ENCODE results near the gene USH2A. TPM values are rescaled to one million over a fixed set of nuclear protein-coding genes. Genes with fewer than 3 reads are reported as not detected.

The USH2A gene
- total and polyA plus RNA-seq, 4 experiments from 2014 or later: not detected

DNA sequence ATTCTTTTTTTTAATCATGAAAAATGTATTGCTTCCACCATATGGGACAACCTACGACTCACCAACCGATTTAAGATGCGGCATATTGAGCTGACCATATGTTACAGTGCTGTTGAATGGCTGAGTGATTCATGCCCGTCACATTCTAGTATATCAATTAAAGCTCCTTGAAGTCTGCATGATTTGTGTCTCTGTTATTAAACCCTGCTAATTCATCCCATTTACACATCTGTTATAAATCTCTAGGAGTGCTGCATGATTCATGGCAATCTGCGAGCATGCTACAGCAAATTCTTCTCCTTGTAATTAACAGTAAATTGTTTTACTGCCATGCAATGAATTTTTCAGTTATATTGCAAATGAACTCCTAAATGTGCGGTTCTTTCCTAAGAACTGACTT is 239.8 kb downstream of the USH2A start:
- DNase-seq: no peak
- Mint-ChIP-seq H3K9me3 (peaks cover 0 to 15% (median 5%) of the 10 kb centered on the region in 8 donors), H3K27me3 (no peaks in the 10 kb centered on the region), H3K4me1 (no peaks in the 10 kb centered on the region), H3K36me3 (no peaks in the 10 kb centered on the region), H3K4me3 (no peak overlapping the region), H3K27ac (no peak overlapping the region)
- ChIA-PET POLR2A (ENCODE audit: partially characterized antibody) (no interaction called here), CTCF (ENCODE audit: partially characterized antibody) (no interaction called here)
- H3K36me3 ChIP-seq (ENCODE audit: insufficient read depth, low read length): no peaks in the 10 kb centered on the region
- intact Hi-C loops (cut with micrococcal nuclease): no loop called here
- H3K4me1 ChIP-seq (ENCODE audit: insufficient read depth, low read length): no peaks in the 10 kb centered on the region
- peaks cover 0 to 2% of the 10 kb centered on the region in 2 donors for H3K9me3 ChIP-seq (ENCODE audit: control insufficient read depth in 1 of 2, low read length in 2 of 2)
- H3K4me3 ChIP-seq (ENCODE audit: low read length in 2 of 2): no peak overlapping the region
- H3K27me3 ChIP-seq (ENCODE audit: insufficient read depth, low read length): no peaks in the 10 kb centered on the region
- no peak overlapping the region for H3K27ac ChIP-seq (ENCODE audit: low read depth, low read length)

GRCh38 chr1:216183007-216183406 is 240.2 kb downstream of the USH2A start:
- no peaks in the 10 kb centered on the region for H3K4me1 Mint-ChIP-seq
- Histone ChIP-seq H3K27me3 (ENCODE audit: insufficient read depth, low read length) (no peaks in the 10 kb centered on the region), H3K4me1 (ENCODE audit: insufficient read depth, low read length) (no peaks in the 10 kb centered on the region), H3K36me3 (ENCODE audit: insufficient read depth, low read length) (no peaks in the 10 kb centered on the region), H3K9me3 (ENCODE audit: control insufficient read depth in 1 of 2, low read length in 2 of 2) (peaks cover 0 to 2% of the 10 kb centered on the region in 2 donors), H3K4me3 (ENCODE audit: low read length in 2 of 2) (no peak overlapping the region), H3K27ac (ENCODE audit: low read depth, low read length) (no peak overlapping the region)
- no peaks in the 10 kb centered on the region for H3K36me3 Mint-ChIP-seq
- H3K27me3 Mint-ChIP-seq: no peaks in the 10 kb centered on the region
- DNase-seq: no peak
- H3K4me3 Mint-ChIP-seq: no peak overlapping the region
- ChIA-PET POLR2A (ENCODE audit: partially characterized antibody) (no interaction called here), CTCF (ENCODE audit: partially characterized antibody) (no interaction called here)
- intact Hi-C loops (cut with micrococcal nuclease): no loop called here
- peaks cover 0 to 15% (median 5%) of the 10 kb centered on the region in 8 donors for H3K9me3 Mint-ChIP-seq
- H3K27ac Mint-ChIP-seq: no peak overlapping the region

DNA sequence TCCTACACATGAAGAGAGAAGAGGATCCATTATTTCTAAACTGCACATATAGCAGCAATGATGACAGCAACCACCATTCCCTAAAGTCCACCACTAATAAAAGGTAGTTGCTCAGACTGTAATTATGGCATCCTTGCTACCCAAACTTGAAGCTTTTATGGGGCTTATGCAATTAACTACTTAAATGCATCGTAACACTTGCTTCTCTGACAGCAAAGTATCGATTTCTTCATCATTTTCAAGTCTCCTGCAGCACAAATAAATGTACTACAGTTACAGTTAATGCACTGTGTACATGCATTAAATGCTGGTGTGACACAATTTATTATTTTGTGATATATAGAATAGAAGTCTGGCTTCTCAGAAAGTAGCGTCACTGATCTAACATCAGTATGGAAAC is 241.7 kb downstream of the USH2A start:
- Histone ChIP-seq H3K4me1 (ENCODE audit: insufficient read depth, low read length) (no peaks in the 10 kb centered on the region), H3K27ac (ENCODE audit: low read depth, low read length) (no peak overlapping the region), H3K4me3 (ENCODE audit: low read length in 2 of 2) (no peak overlapping the region), H3K27me3 (ENCODE audit: insufficient read depth, low read length) (no peaks in the 10 kb centered on the region), H3K36me3 (ENCODE audit: insufficient read depth, low read length) (no peaks in the 10 kb centered on the region), H3K9me3 (ENCODE audit: control insufficient read depth in 1 of 2, low read length in 2 of 2) (peaks cover 0 to 2% of the 10 kb centered on the region in 2 donors)
- no peak for DNase-seq
- Mint-ChIP-seq H3K27me3 (no peaks in the 10 kb centered on the region), H3K27ac (no peak overlapping the region), H3K4me1 (no peaks in the 10 kb centered on the region), H3K4me3 (no peak overlapping the region), H3K36me3 (no peaks in the 10 kb centered on the region), H3K9me3 (peaks cover 0 to 14% (median 3%) of the 10 kb centered on the region in 8 donors)
- CTCF ChIA-PET (ENCODE audit: partially characterized antibody): no interaction called here
- intact Hi-C loops (cut with micrococcal nuclease): no loop called here
- POLR2A ChIA-PET (ENCODE audit: partially characterized antibody): no interaction called here

- DNase-seq: no peak
- Mint-ChIP-seq H3K27ac (no peak overlapping the region), H3K27me3 (no peaks in the 10 kb centered on the region), H3K36me3 (no peaks in the 10 kb centered on the region), H3K9me3 (peaks cover 2 to 12% (median 4%) of the 10 kb centered on the region in 8 donors), H3K4me1 (no peaks in the 10 kb centered on the region), H3K4me3 (no peak overlapping the region)
- no peak overlapping the region for H3K4me3 ChIP-seq (ENCODE audit: low read length in 2 of 2)
- H3K36me3 ChIP-seq (ENCODE audit: insufficient read depth, low read length): no peaks in the 10 kb centered on the region
- no peaks in the 10 kb centered on the region for H3K4me1 ChIP-seq (ENCODE audit: insufficient read depth, low read length)
- intact Hi-C loops (cut with micrococcal nuclease): no loop called here
- H3K9me3 ChIP-seq (ENCODE audit: control insufficient read depth in 1 of 2, low read length in 2 of 2): peaks cover 0 to 2% of the 10 kb centered on the region in 2 donors
- no peaks in the 10 kb centered on the region for H3K27me3 ChIP-seq (ENCODE audit: insufficient read depth, low read length)
- no peak overlapping the region for H3K27ac ChIP-seq (ENCODE audit: low read depth, low read length)
- CTCF ChIA-PET (ENCODE audit: partially characterized antibody): no interaction called here
- POLR2A ChIA-PET (ENCODE audit: partially characterized antibody): no interaction called here
These were observed 245.0 kb downstream of the USH2A start for GRCh38 chr1:216178281-216178680.

GRCh38 chr1:216176970-216177369 is 246.3 kb downstream of the USH2A start:
- H3K27me3 Mint-ChIP-seq: no peaks in the 10 kb centered on the region
- peaks cover 2 to 10% (median 4%) of the 10 kb centered on the region in 8 donors for H3K9me3 Mint-ChIP-seq
- Histone ChIP-seq H3K4me1 (ENCODE audit: insufficient read depth, low read length) (no peaks in the 10 kb centered on the region), H3K36me3 (ENCODE audit: insufficient read depth, low read length) (no peaks in the 10 kb centered on the region), H3K9me3 (ENCODE audit: control insufficient read depth in 1 of 2, low read length in 2 of 2) (no peaks in the 10 kb centered on the region), H3K27ac (ENCODE audit: low read depth, low read length) (no peak overlapping the region), H3K27me3 (ENCODE audit: insufficient read depth, low read length) (no peaks in the 10 kb centered on the region), H3K4me3 (ENCODE audit: low read length in 2 of 2) (no peak overlapping the region)
- no peak overlapping the region for H3K27ac Mint-ChIP-seq
- DNase-seq: no peak
- POLR2A ChIA-PET (ENCODE audit: partially characterized antibody): no interaction called here
- intact Hi-C loops (cut with micrococcal nuclease): no loop called here
- no peaks in the 10 kb centered on the region for H3K4me1 Mint-ChIP-seq
- H3K36me3 Mint-ChIP-seq: no peaks in the 10 kb centered on the region
- CTCF ChIA-PET (ENCODE audit: partially characterized antibody): no interaction called here
- no peak overlapping the region for H3K4me3 Mint-ChIP-seq

GRCh38 chr1:216175714-216176113 is 247.5 kb downstream of the USH2A start:
- Mint-ChIP-seq H3K4me1 (no peaks in the 10 kb centered on the region), H3K27ac (no peak overlapping the region), H3K27me3 (no peaks in the 10 kb centered on the region), H3K36me3 (no peaks in the 10 kb centered on the region), H3K4me3 (no peak overlapping the region), H3K9me3 (peaks cover 2 to 10% (median 4%) of the 10 kb centered on the region in 8 donors)
- DNase-seq: no peak
- H3K27me3 ChIP-seq (ENCODE audit: insufficient read depth, low read length): no peaks in the 10 kb centered on the region
- H3K4me1 ChIP-seq (ENCODE audit: insufficient read depth, low read length): no peaks in the 10 kb centered on the region
- H3K36me3 ChIP-seq (ENCODE audit: insufficient read depth, low read length): no peaks in the 10 kb centered on the region
- ChIA-PET POLR2A (ENCODE audit: partially characterized antibody) (no interaction called here), CTCF (ENCODE audit: partially characterized antibody) (no interaction called here)
- H3K4me3 ChIP-seq (ENCODE audit: low read length in 2 of 2): no peak overlapping the region
- intact Hi-C loops (cut with micrococcal nuclease): no loop called here
- H3K9me3 ChIP-seq (ENCODE audit: control insufficient read depth in 1 of 2, low read length in 2 of 2): no peaks in the 10 kb centered on the region
- H3K27ac ChIP-seq (ENCODE audit: low read depth, low read length): no peak overlapping the region

GRCh38 chr1:216173376-216173995 is 249.8 kb downstream of the USH2A start:
- Histone ChIP-seq H3K9me3 (ENCODE audit: control insufficient read depth in 1 of 2, low read length in 2 of 2) (no peaks in the 10 kb centered on the region), H3K4me3 (ENCODE audit: low read length in 2 of 2) (no peak overlapping the region), H3K36me3 (ENCODE audit: insufficient read depth, low read length) (no peaks in the 10 kb centered on the region), H3K27me3 (ENCODE audit: insufficient read depth, low read length) (no peaks in the 10 kb centered on the region), H3K4me1 (ENCODE audit: insufficient read depth, low read length) (no peaks in the 10 kb centered on the region), H3K27ac (ENCODE audit: low read depth, low read length) (no peak overlapping the region)
- H3K4me1 Mint-ChIP-seq: no peaks in the 10 kb centered on the region
- no peaks in the 10 kb centered on the region for H3K27me3 Mint-ChIP-seq
- no peak for DNase-seq
- H3K4me3 Mint-ChIP-seq: no peak overlapping the region
- ChIA-PET POLR2A (ENCODE audit: partially characterized antibody) (no interaction called here), CTCF (ENCODE audit: partially characterized antibody) (no interaction called here)
- intact Hi-C loops (cut with micrococcal nuclease): no loop called here
- no peak overlapping the region for H3K27ac Mint-ChIP-seq
- no peaks in the 10 kb centered on the region for H3K36me3 Mint-ChIP-seq
- H3K9me3 Mint-ChIP-seq: peaks cover 2 to 11% (median 4%) of the 10 kb centered on the region in 8 donors

DNA sequence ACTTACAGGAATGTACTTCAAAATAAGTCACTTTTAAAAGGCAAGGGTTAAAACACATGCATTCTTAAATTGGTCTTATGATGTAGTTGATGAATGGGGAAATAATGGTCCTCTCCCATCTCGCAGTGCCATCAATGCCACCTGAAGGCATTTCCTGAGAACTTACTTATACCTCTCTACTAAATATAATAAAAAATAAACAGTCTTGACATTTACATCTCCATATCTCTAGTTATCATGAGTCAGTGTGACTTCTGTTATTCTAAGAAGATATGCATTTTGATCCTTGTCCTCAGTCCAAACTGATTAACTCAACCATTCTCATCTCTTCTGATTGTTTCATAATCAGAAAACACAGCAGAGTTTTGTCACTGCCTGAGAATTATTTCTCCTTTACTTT is 253.9 kb downstream of the USH2A start:
- Histone ChIP-seq H3K36me3 (ENCODE audit: insufficient read depth, low read length) (no peaks in the 10 kb centered on the region), H3K27me3 (ENCODE audit: insufficient read depth, low read length) (no peaks in the 10 kb centered on the region), H3K9me3 (ENCODE audit: control insufficient read depth in 1 of 2, low read length in 2 of 2) (no peaks in the 10 kb centered on the region), H3K4me3 (ENCODE audit: low read length in 2 of 2) (no peak overlapping the region), H3K27ac (ENCODE audit: low read depth, low read length) (no peak overlapping the region), H3K4me1 (ENCODE audit: insufficient read depth, low read length) (no peaks in the 10 kb centered on the region)
- Mint-ChIP-seq H3K4me3 (no peak overlapping the region), H3K4me1 (no peaks in the 10 kb centered on the region), H3K27ac (no peak overlapping the region), H3K27me3 (no peaks in the 10 kb centered on the region), H3K9me3 (peaks cover 0 to 10% (median 6%) of the 10 kb centered on the region in 8 donors), H3K36me3 (no peaks in the 10 kb centered on the region)
- DNase-seq: no peak
- ChIA-PET POLR2A (ENCODE audit: partially characterized antibody) (no interaction called here), CTCF (ENCODE audit: partially characterized antibody) (no interaction called here)
- intact Hi-C loops (cut with micrococcal nuclease): no loop called here

All from CD4-positive, alpha-beta memory T cell (primary cell).